Endothelial cell of umbilical vein (primary cell): ENCODE measurements around the gene FAU. TPM values are rescaled to one million over a fixed set of nuclear protein-coding genes. Genes with fewer than 3 reads are reported as not detected.

Experiments
- BruUV-seq: library from RNA; stranded (reverse); fragments of 400-500 nt; replicated peaks from 2 replicates; lab custom pipeline; 2021; lab: Mats Ljungman, UMichigan
- CTCF ChIA-PET: fragments of 300-600, 350-600 bp; sonication (Branson Sonifier 250); formaldehyde crosslinking; loops from one replicate; lab custom pipeline; 2021; ENCODE audit warnings: antibody characterized with exemption, inconsistent platforms; lab: Charles Lee
- POLR2A ChIA-PET: fragments of 300-600, 350-600 bp; sonication (Branson Sonifier 250); formaldehyde crosslinking; loops from one replicate; lab custom pipeline; 2021; ENCODE audit warnings: antibody characterized with exemption, inconsistent platforms; lab: Charles Lee
- DNase-seq: peaks from one replicate; pipeline ENCODE4 v3.0.0-alpha.2; 2011; ENCODE audit warnings: low read depth, low spot score
- FAIRE-seq: peaks from 2 replicates; lab custom pipeline; 2011; peaks lifted over from hg19 to GRCh38; lab: Jason Lieb, UNC
- H2AFZ ChIP-seq: 2 replicates; pipeline ENCODE4 v1.6.0; 2012; ENCODE audit warnings: low read depth, low read length, control low read depth, inconsistent platforms
- H3K27ac ChIP-seq: 2 replicates; pipeline ENCODE4 v1.5.1; 2011; ENCODE audit warnings: low read depth, mild to moderate bottlenecking, control low read depth, low read length, moderate library complexity; ENCODE audit not compliant: insufficient read depth
- H3K27me3 ChIP-seq, 2 experiments: 2 replicates each; pipeline versions ENCODE4 v1.6.0 to v1.6.1; 2011; ENCODE audit warnings: low read length in 2 of 2, mixed read lengths in 1 of 2; ENCODE audit not compliant: control insufficient read depth in 2 of 2, insufficient read depth in 2 of 2
- H3K36me3 ChIP-seq, 2 experiments: 2 replicates in 1 of 2; 3 replicates in 1 of 2; pipeline ENCODE4 v1.5.1; 2011; ENCODE audit warnings: low read length in 2 of 2, mild to moderate bottlenecking in 1 of 2, moderate library complexity in 1 of 2; ENCODE audit not compliant: control insufficient read depth in 2 of 2, insufficient read depth in 2 of 2; ENCODE audit errors: extremely low read depth in 1 of 2
- H3K4me1 ChIP-seq: 3 replicates; pipeline ENCODE4 v1.5.1; 2011; ENCODE audit warnings: mild to moderate bottlenecking, low read length; ENCODE audit not compliant: control insufficient read depth, insufficient read depth; ENCODE audit errors: extremely low read depth
- H3K4me2 ChIP-seq: 2 replicates; pipeline ENCODE4 v1.6.1; 2011; ENCODE audit warnings: low read length, control low read depth, mixed read lengths; ENCODE audit not compliant: insufficient read depth
- H3K4me3 ChIP-seq, 3 experiments: fragments of 200-600 bp in 1 of 3; sonication (generic), shearing (Covaris generic) in 1 of 3; replicated peaks in 1 of 3; 2 replicates each; pipeline ENCODE4 v1.5.1; 2011 to 2016; ENCODE audit warnings: control low read depth in 3 of 3, low read length in 3 of 3, mild to moderate bottlenecking in 2 of 3, inconsistent platforms in 1 of 3, low read depth in 1 of 3, moderate library complexity in 1 of 3; ENCODE audit not compliant: insufficient read depth in 1 of 3
- H3K79me2 ChIP-seq: 2 replicates; pipeline ENCODE4 v1.6.0; 2012; ENCODE audit warnings: low read length, inconsistent platforms; ENCODE audit not compliant: control insufficient read depth, insufficient read depth
- H3K9ac ChIP-seq: replicated peaks from 2 replicates; pipeline ENCODE3; 2011; ENCODE audit warnings: low read length, control low read depth; ENCODE audit not compliant: insufficient read depth; ENCODE audit errors: extremely low read depth
- H3K9me1 ChIP-seq: replicated peaks from 3 replicates; pipeline ENCODE4 v1.6.0; 2011; ENCODE audit warnings: mild to moderate bottlenecking, low read length; ENCODE audit not compliant: control insufficient read depth, insufficient read depth; ENCODE audit errors: extremely low read depth
- H3K9me3 ChIP-seq: replicated peaks from 2 replicates; pipeline ENCODE4 v1.5.1; 2012; ENCODE audit warnings: low read length, inconsistent platforms; ENCODE audit not compliant: control insufficient read depth, insufficient read depth
- H4K20me1 ChIP-seq: replicated peaks from 2 replicates; pipeline ENCODE3; 2011; ENCODE audit warnings: mild to moderate bottlenecking, low read length; ENCODE audit not compliant: control insufficient read depth, insufficient read depth; ENCODE audit errors: extremely low read depth
- EZH2 ChIP-seq: IDR thresholded peaks from 2 replicates; pipeline ENCODE4 v1.6.1; 2012; ENCODE audit warnings: borderline replicate concordance, low read depth, mild to moderate bottlenecking, moderate library complexity, low read length, inconsistent platforms; ENCODE audit not compliant: severe bottlenecking
- FOS ChIP-seq: IDR thresholded peaks from 2 replicates; pipeline ENCODE4 v1.6.1; 2011; ENCODE audit warnings: mild to moderate bottlenecking, low read length, moderate library complexity, borderline replicate concordance; ENCODE audit not compliant: insufficient read depth
- GATA2 ChIP-seq: IDR thresholded peaks from 2 replicates; pipeline ENCODE4 v1.7.0; 2011; ENCODE audit warnings: low read depth, mild to moderate bottlenecking, moderate library complexity, mixed read lengths, low read length; ENCODE audit not compliant: insufficient read length, insufficient read depth
- JUN ChIP-seq: IDR thresholded peaks from 2 replicates; pipeline ENCODE4 v1.6.1; 2011; ENCODE audit warnings: borderline replicate concordance, low read depth; ENCODE audit not compliant: insufficient read length, insufficient read depth
- MYC ChIP-seq: IDR thresholded peaks from one replicate; pipeline ENCODE4 v1.6.1; 2011; ENCODE audit warnings: mild to moderate bottlenecking, low read depth, low read length
- POLR2AphosphoS5 ChIP-seq: IDR thresholded peaks from 2 replicates; pipeline ENCODE4 v1.6.1; 2012; ENCODE audit warnings: low read depth, mild to moderate bottlenecking, control low read depth, low read length, moderate library complexity; ENCODE audit not compliant: insufficient read depth
- dilution Hi-C: fragments of 300-500 bp; cut with MboI; formaldehyde crosslinking; loops from one replicate; pipeline ENCODE4 v1.15.0; 2019; ENCODE audit warnings: low sequenced_read_pairs; ENCODE audit not compliant: extremely low pct_ligation_motif_present
- intact Hi-C: fragments of 100-400 bp; cut with micrococcal nuclease; formaldehyde crosslinking; loops from one replicate; pipeline ENCODE4 v1.10.0; 2022
- polyA plus RNA-seq, 4 experiments: library from polyadenylated mRNA; depleted of rRNA in 3 of 4; stranded (reverse) in 3 of 4; unstranded in 1 of 4; fragments of >200 nt; gene quantifications; 2 replicates each; pipeline versions ENCODE4 v1.2.1 to v1.2.3, GENCODE V29; 2011 to 2012; ENCODE audit warnings: missing spikeins in 1 of 4
- total RNA-seq: library from RNA; stranded (reverse); gene quantifications from 2 replicates; pipeline ENCODE4 v1.2.3, GENCODE V29; 2021
- TF ChIP-seq, protein P1 (sequence below), 2 donors: IDR thresholded peaks; 1 replicate in 1 of 2; 2 replicates in 1 of 2; pipeline ENCODE4 v1.5.1; 2011; ENCODE audit warnings: low read length in 2 of 2, mild to moderate bottlenecking in 2 of 2, moderate library complexity in 2 of 2, control low read depth in 1 of 2, inconsistent platforms in 1 of 2, low read depth in 1 of 2; ENCODE audit not compliant: insufficient read depth in 1 of 2; ENCODE audit errors: extremely low read depth in 1 of 2
- TF ChIP-seq, protein P2 (sequence below): IDR thresholded peaks from 2 replicates; pipeline ENCODE4 v1.6.1; 2011; ENCODE audit not compliant: insufficient read depth, insufficient read length

The FAU gene
- total and polyA plus RNA-seq, 2 donors (not counting 3 experiments of a cell fraction or from before 2014, with no cell fraction given) = 741 to 746 TPM

DNA sequence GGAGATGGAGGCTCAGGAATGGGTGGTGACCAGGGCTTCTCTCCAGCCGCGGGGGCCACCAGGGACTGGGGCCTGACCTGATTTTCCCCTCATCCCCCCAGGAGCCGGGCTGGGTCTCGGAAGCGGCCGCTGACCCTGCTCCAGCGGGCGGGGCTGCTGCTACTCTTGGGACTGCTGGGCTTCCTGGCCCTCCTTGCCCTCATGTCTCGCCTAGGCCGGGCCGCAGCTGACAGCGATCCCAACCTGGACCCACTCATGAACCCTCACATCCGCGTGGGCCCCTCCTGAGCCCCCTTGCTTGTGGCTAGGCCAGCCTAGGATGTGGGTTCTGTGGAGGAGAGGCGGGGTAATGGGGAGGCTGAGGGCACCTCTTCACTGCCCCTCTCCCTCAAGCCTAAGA, 34.1 kb downstream of the FAU start:
- Histone ChIP-seq H3K36me3 (peaks cover 5 to 28% of the 10 kb centered on the region in 2 experiments), H3K4me2 (no peak overlapping the region), H3K4me3 (no peak overlapping the region), H3K79me2 (peaks cover 19% of the 10 kb centered on the region), H4K20me1 (no peaks in the 10 kb centered on the region), H3K9me3 (no peaks in the 10 kb centered on the region), H3K27me3 (no peaks in the 10 kb centered on the region), H3K27ac (no peak overlapping the region), H3K4me1 (peaks cover 14% of the 10 kb centered on the region), H2AFZ (no peak overlapping the region), H3K9me1 (no peaks in the 10 kb centered on the region), H3K9ac (no peak overlapping the region)
- BruUV-seq = no TSS peak
- intact Hi-C loops (no loop called here), dilution Hi-C loops (no loop called here)
- ChIA-PET POLR2A (no interaction called here), CTCF (no interaction called here)
- no peak for FAIRE-seq
- TF ChIP-seq FOS = no peak
- no peak for TF ChIP-seq POLR2AphosphoS5
- TF ChIP-seq, protein P1, sequence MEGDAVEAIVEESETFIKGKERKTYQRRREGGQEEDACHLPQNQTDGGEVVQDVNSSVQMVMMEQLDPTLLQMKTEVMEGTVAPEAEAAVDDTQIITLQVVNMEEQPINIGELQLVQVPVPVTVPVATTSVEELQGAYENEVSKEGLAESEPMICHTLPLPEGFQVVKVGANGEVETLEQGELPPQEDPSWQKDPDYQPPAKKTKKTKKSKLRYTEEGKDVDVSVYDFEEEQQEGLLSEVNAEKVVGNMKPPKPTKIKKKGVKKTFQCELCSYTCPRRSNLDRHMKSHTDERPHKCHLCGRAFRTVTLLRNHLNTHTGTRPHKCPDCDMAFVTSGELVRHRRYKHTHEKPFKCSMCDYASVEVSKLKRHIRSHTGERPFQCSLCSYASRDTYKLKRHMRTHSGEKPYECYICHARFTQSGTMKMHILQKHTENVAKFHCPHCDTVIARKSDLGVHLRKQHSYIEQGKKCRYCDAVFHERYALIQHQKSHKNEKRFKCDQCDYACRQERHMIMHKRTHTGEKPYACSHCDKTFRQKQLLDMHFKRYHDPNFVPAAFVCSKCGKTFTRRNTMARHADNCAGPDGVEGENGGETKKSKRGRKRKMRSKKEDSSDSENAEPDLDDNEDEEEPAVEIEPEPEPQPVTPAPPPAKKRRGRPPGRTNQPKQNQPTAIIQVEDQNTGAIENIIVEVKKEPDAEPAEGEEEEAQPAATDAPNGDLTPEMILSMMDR (IDR thresholded peaks at IDR 0.05; ENCODE audit: extremely low read depth in 1 of 2, insufficient read depth in 1 of 2, low read depth in 1 of 2, low read length in 2 of 2) = no peak
- no peak for TF ChIP-seq GATA2
- DNase-seq = no peak

DNA sequence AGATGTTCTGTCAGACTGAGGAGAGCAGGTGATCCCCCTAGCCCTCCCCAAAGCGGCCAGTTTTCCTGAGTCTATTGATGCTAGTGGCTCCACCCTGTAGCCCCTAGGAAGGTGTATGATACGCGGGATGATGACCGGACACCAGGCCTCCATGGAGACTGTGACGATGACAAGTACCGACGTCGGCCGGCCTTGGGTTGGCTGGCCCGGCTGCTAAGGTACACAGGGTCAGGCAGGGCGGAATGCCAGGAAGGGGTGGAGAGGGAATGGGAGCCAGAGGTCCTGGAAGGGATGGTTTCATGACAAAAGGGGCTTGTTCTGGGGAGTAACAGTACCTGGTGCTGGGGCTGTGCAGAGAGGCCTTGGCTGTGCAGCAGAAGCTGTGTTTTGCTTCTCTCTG, 34.7 kb downstream of the FAU start:
- Histone ChIP-seq H2AFZ (no peak overlapping the region), H3K4me1 (peaks cover 17% of the 10 kb centered on the region), H3K27me3 (no peaks in the 10 kb centered on the region), H3K36me3 (peaks cover 5 to 28% of the 10 kb centered on the region in 2 experiments), H3K27ac (no peak overlapping the region), H3K79me2 (peaks cover 23% of the 10 kb centered on the region), H3K9me3 (no peaks in the 10 kb centered on the region), H3K4me3 (no peak overlapping the region), H3K9me1 (no peaks in the 10 kb centered on the region), H3K4me2 (no peak overlapping the region), H3K9ac (no peak overlapping the region), H4K20me1 (no peaks in the 10 kb centered on the region)
- FAIRE-seq (no peak), DNase-seq (no peak)
- dilution Hi-C loops (no loop called here), intact Hi-C loops (no loop called here)
- ChIA-PET CTCF (no interaction called here), POLR2A (no interaction called here)
- no peak for TF ChIP-seq EZH2
- TF ChIP-seq JUN = no peak
- TF ChIP-seq MYC = no peak
- no peak for TF ChIP-seq POLR2AphosphoS5
- TF ChIP-seq, protein P2, sequence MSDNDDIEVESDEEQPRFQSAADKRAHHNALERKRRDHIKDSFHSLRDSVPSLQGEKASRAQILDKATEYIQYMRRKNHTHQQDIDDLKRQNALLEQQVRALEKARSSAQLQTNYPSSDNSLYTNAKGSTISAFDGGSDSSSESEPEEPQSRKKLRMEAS = no peak
- no TSS peak for BruUV-seq
